K562 (cell line): ENCODE measurements around the gene QPCT. TPM values are rescaled to one million over a fixed set of nuclear protein-coding genes. Genes with fewer than 3 reads are reported as not detected.

Source experiments
- BMI1 ChIP-seq: fragments of 150-350 bp; IDR thresholded peaks from 2 replicates; pipeline ENCODE4 v1.6.1; 2014; ENCODE audit warnings: low read length
- CBFA2T3 ChIP-seq: fragments of 450-650 bp; IDR thresholded peaks from 2 replicates; pipeline ENCODE4 v1.6.1; 2017
- CHD2 ChIP-seq: IDR thresholded peaks from 2 replicates; pipeline ENCODE4 v1.6.1; 2011; ENCODE audit warnings: low read depth, low read length
- CXXC5 ChIP-seq: fragments of 250-450 bp; sonication (Bioruptor Pico); IDR thresholded peaks from 2 replicates; pipeline ENCODE4 v1.8.0; 2022; ENCODE audit warnings: inconsistent platforms, mild to moderate bottlenecking, moderate library complexity
- HNRNPK ChIP-seq: fragments of 200-400 bp; formaldehyde crosslinking; IDR thresholded peaks from one replicate; pipeline ENCODE4 v1.6.1; 2018; ENCODE audit warnings: mild to moderate bottlenecking, low read depth, low read length; ENCODE audit not compliant: poor library complexity, severe bottlenecking
- KAT2B ChIP-seq: IDR thresholded peaks from one replicate; pipeline ENCODE4 v1.6.1; 2012; ENCODE audit warnings: low read depth, mild to moderate bottlenecking, control low read depth, inconsistent platforms, low read length, moderate library complexity
- KDM5B ChIP-seq: fragments of 200-600 bp; sonication (generic); IDR thresholded peaks from 2 replicates; pipeline ENCODE4 v1.6.1; 2012; ENCODE audit warnings: low read depth, mild to moderate bottlenecking, moderate library complexity, low read length, control low read depth, inconsistent platforms; ENCODE audit not compliant: insufficient replicate concordance
- PCBP1 ChIP-seq: fragments of 200-400 bp; formaldehyde crosslinking; IDR thresholded peaks from 2 replicates; pipeline ENCODE4 v1.6.1; 2018; ENCODE audit warnings: mild to moderate bottlenecking, low read depth, low read length; ENCODE audit not compliant: poor library complexity, severe bottlenecking
- PCBP2 ChIP-seq: fragments of 200-400 bp; formaldehyde crosslinking; IDR thresholded peaks from 2 replicates; pipeline ENCODE4 v1.6.1; 2018; ENCODE audit warnings: low read length, low read depth, mild to moderate bottlenecking, moderate library complexity; ENCODE audit not compliant: poor library complexity, severe bottlenecking
- POLR2AphosphoS5 ChIP-seq: IDR thresholded peaks from 2 replicates; pipeline ENCODE4 v1.6.1; 2011; ENCODE audit warnings: mild to moderate bottlenecking, low read depth, low read length, moderate library complexity; ENCODE audit not compliant: control insufficient read depth, insufficient read depth
- POLR2G ChIP-seq: fragments of 200-400 bp; formaldehyde crosslinking; IDR thresholded peaks from 2 replicates; pipeline ENCODE4 v1.6.1; 2017; ENCODE audit warnings: low read depth, mild to moderate bottlenecking, antibody characterized with exemption, low read length, moderate library complexity
- RBFOX2 ChIP-seq: fragments of 200-400 bp; formaldehyde crosslinking; IDR thresholded peaks from 2 replicates; pipeline ENCODE4 v1.6.1; 2017; ENCODE audit warnings: low read depth, mild to moderate bottlenecking, low read length, moderate library complexity
- SRSF9 ChIP-seq: fragments of 200-400 bp; formaldehyde crosslinking; IDR thresholded peaks from 2 replicates; pipeline ENCODE4 v1.6.1; 2017; ENCODE audit warnings: low read depth, low read length, borderline replicate concordance
- SUPT5H ChIP-seq: fragments of 450-650 bp; IDR thresholded peaks from 2 replicates; pipeline ENCODE4 v1.6.1; 2016
- TAF7 ChIP-seq: fragments of 450-650 bp; IDR thresholded peaks from 2 replicates; pipeline ENCODE4 v1.6.1; 2016; ENCODE audit warnings: missing genetic modification characterization, missing compliant biosample characterization
- XRCC5 ChIP-seq: fragments of 200-400 bp; formaldehyde crosslinking; IDR thresholded peaks from 2 replicates; pipeline ENCODE4 v1.6.1; 2017; ENCODE audit warnings: low read depth, mild to moderate bottlenecking, low read length
- ZBED1 ChIP-seq: IDR thresholded peaks from 2 replicates; pipeline ENCODE4 v1.6.1; 2014
- polyA plus RNA-seq, 8 experiments: library from polyadenylated mRNA; depleted of rRNA in 4 of 8; stranded (reverse) in 5 of 8; unstranded in 3 of 8; fragments of >200 nt; fragmentation: Nextera tagmentation in 2 of 8; fragmentation: Illumina TruSeq in 1 of 8; extraction: Ambion mirVana in 2 of 8; extraction: Trizol in 1 of 8; gene quantifications; 2 replicates each; pipeline versions ENCODE4 v1.2.1 to v1.2.3, GENCODE V29; 2011 to 2014; ENCODE audit warnings: inconsistent platforms in 1 of 8, missing spikeins in 1 of 8
- total RNA-seq, 7 experiments: library from RNA; depleted of rRNA in 6 of 7; stranded (reverse); fragments of >200 nt in 6 of 7; fragmentation: Illumina TruSeq in 2 of 7; extraction: Trizol in 2 of 7; gene quantifications; 2 replicates each; pipeline versions ENCODE4 v1.2.1 to v1.2.3, GENCODE V29; 2011 to 2021; ENCODE audit warnings: low replicate concordance in 1 of 7
- TF ChIP-seq, protein P1 (sequence below): fragments of 450-650 bp; IDR thresholded peaks from 2 replicates; pipeline ENCODE4 v1.7.1; 2018; ENCODE audit warnings: mild to moderate bottlenecking, low read depth; ENCODE audit not compliant: partially characterized antibody
- TF ChIP-seq, protein P2 (sequence below): fragments of 450-650 bp; conservative IDR thresholded peaks from 2 replicates; pipeline ENCODE4 v1.6.1; 2016; ENCODE audit warnings: missing genetic modification characterization, low read depth, mild to moderate bottlenecking, missing compliant biosample characterization, moderate library complexity
- TF ChIP-seq, protein P3 (sequence below): fragments of 250-450 bp; sonication (Bioruptor Pico); IDR thresholded peaks from 2 replicates; pipeline ENCODE4 v1.8.0; 2021; ENCODE audit warnings: moderate library complexity, mild to moderate bottlenecking, inconsistent platforms
- TF ChIP-seq, protein P4 (sequence below): sonication (generic); formaldehyde crosslinking; IDR thresholded peaks from 2 replicates; pipeline ENCODE4 v1.8.0; 2022; ENCODE audit warnings: mild to moderate bottlenecking, missing genetic modification reagents
- TF ChIP-seq, protein P5 (sequence below): sonication (generic); formaldehyde crosslinking; IDR thresholded peaks from 2 replicates; pipeline ENCODE4 v1.8.0; 2023; ENCODE audit warnings: mild to moderate bottlenecking, missing genetic modification reagents

QPCT gene
- total and polyA plus RNA-seq, 9 of the 15 experiments (the other 6 are each of a cell fraction or from before 2014, with no cell fraction given): 0.07 TPM; not detected in 8

DNA sequence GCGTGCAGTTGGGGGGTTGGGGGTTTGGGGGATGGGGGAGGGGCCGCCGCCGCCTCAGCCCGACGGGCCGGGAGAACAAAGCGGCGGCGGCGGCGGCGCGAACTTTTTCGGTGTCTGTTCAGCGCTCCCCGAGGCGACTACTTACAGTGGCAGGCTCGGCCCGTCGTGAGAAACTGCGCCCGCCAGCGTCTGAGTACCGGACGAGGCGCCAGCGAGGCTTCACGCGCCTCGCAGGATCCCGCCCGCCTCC is 20.0 kb upstream of the QPCT start (continued):
- TF ChIP-seq, protein P1, sequence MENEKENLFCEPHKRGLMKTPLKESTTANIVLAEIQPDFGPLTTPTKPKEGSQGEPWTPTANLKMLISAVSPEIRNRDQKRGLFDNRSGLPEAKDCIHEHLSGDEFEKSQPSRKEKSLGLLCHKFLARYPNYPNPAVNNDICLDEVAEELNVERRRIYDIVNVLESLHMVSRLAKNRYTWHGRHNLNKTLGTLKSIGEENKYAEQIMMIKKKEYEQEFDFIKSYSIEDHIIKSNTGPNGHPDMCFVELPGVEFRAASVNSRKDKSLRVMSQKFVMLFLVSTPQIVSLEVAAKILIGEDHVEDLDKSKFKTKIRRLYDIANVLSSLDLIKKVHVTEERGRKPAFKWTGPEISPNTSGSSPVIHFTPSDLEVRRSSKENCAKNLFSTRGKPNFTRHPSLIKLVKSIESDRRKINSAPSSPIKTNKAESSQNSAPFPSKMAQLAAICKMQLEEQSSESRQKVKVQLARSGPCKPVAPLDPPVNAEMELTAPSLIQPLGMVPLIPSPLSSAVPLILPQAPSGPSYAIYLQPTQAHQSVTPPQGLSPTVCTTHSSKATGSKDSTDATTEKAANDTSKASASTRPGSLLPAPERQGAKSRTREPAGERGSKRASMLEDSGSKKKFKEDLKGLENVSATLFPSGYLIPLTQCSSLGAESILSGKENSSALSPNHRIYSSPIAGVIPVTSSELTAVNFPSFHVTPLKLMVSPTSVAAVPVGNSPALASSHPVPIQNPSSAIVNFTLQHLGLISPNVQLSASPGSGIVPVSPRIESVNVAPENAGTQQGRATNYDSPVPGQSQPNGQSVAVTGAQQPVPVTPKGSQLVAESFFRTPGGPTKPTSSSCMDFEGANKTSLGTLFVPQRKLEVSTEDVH: no peak
- TF ChIP-seq HNRNPK (peak; percentile 89), BMI1 (no peak), PCBP1 (peak; percentile 90), CHD2 (no peak), SRSF9 (no peak), KDM5B (peak; percentile 33), PCBP2 (peak; percentile 40), POLR2G (peak; percentile 86), CBFA2T3 (no peak), RBFOX2 (peak; percentile 71), TAF7 (tag) (no peak), SUPT5H (peak; percentile 55; the same call in 1 of the 2 replicates), ZBED1 (no peak), CXXC5 (peak; percentile 45; the same call in 1 of the 2 replicates), XRCC5 (no peak), KAT2B (no peak), POLR2AphosphoS5 (0 out of 2 replicates have a peak, but pooled peaks have one; percentile 46)
- TF ChIP-seq, protein P2, sequence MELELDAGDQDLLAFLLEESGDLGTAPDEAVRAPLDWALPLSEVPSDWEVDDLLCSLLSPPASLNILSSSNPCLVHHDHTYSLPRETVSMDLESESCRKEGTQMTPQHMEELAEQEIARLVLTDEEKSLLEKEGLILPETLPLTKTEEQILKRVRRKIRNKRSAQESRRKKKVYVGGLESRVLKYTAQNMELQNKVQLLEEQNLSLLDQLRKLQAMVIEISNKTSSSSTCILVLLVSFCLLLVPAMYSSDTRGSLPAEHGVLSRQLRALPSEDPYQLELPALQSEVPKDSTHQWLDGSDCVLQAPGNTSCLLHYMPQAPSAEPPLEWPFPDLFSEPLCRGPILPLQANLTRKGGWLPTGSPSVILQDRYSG: no peak
- TF ChIP-seq, protein P3, sequence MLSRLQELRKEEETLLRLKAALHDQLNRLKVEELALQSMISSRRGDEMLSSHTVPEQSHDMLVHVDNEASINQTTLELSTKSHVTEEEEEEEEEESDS (CRISPR knock-in tag): no peak
- TF ChIP-seq, protein P4, sequence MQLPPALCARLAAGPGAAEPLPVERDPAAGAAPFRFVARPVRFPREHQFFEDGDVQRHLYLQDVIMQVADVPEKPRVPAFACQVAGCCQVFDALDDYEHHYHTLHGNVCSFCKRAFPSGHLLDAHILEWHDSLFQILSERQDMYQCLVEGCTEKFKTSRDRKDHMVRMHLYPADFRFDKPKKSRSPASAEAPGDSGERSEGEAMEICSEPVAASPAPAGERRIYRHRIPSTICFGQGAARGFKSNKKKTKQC: no peak
- TF ChIP-seq, protein P5, sequence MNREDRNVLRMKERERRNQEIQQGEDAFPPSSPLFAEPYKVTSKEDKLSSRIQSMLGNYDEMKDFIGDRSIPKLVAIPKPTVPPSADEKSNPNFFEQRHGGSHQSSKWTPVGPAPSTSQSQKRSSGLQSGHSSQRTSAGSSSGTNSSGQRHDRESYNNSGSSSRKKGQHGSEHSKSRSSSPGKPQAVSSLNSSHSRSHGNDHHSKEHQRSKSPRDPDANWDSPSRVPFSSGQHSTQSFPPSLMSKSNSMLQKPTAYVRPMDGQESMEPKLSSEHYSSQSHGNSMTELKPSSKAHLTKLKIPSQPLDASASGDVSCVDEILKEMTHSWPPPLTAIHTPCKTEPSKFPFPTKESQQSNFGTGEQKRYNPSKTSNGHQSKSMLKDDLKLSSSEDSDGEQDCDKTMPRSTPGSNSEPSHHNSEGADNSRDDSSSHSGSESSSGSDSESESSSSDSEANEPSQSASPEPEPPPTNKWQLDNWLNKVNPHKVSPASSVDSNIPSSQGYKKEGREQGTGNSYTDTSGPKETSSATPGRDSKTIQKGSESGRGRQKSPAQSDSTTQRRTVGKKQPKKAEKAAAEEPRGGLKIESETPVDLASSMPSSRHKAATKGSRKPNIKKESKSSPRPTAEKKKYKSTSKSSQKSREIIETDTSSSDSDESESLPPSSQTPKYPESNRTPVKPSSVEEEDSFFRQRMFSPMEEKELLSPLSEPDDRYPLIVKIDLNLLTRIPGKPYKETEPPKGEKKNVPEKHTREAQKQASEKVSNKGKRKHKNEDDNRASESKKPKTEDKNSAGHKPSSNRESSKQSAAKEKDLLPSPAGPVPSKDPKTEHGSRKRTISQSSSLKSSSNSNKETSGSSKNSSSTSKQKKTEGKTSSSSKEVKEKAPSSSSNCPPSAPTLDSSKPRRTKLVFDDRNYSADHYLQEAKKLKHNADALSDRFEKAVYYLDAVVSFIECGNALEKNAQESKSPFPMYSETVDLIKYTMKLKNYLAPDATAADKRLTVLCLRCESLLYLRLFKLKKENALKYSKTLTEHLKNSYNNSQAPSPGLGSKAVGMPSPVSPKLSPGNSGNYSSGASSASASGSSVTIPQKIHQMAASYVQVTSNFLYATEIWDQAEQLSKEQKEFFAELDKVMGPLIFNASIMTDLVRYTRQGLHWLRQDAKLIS (CRISPR knock-in tag): peak; percentile 45; the same call in 1 of the 2 replicates
